ENCODE measurements around the gene MAGEA11.
"Not testable (repeated sequence)": the region's sequence is repeated elsewhere in the genome, so short reads cannot be mapped to it uniquely, and the experiment has no call there.

The MAGEA11 gene

DNA sequence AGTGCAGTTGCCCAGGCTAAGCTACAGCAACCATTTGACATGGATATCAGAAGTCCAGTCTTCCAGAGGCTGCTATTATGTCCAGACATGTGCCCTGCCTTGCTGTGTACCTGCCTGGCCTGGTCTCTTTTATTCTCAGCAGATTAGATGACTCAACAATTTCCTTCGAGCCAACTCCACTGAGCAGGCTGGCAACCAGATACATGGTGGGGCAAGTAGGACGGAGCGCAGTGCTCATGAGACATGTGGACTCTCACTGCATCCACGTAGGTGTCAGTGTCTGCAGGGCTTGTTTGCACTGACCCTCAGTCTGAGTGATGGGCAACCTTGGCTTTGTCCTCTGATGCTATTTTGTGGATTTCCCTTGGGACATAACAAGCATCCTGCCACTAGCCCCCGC lies 7.2 kb upstream of the MAGEA11 start:
- Histone ChIP-seq H3K9me3 (ENCODE audit: control insufficient read depth, insufficient read depth, low read length) (no peaks in the 10 kb centered on the region; the same call in 1 of the 2 replicates), H3K4me1 (ENCODE audit: insufficient read depth, low read length) (no peaks in the 10 kb centered on the region), H3K36me3 (ENCODE audit: insufficient read depth, low read length) (no peaks in the 10 kb centered on the region), H3K9ac (ENCODE audit: low read depth, low read length) (no peak overlapping the region)

GRCh38 chrX:149707147-149707901 lies 4.5 kb upstream of the MAGEA11 start:
- Histone ChIP-seq H3K9me3 (ENCODE audit: control insufficient read depth, insufficient read depth, low read length) (no peaks in the 10 kb centered on the region), H3K36me3 (ENCODE audit: insufficient read depth, low read length) (no peaks in the 10 kb centered on the region), H3K4me1 (ENCODE audit: insufficient read depth, low read length) (no peaks in the 10 kb centered on the region), H3K9ac (ENCODE audit: low read depth, low read length) (no peak overlapping the region)

- H3K4me1 ChIP-seq (ENCODE audit: insufficient read depth, low read length), result peaks cover 2% of the 10 kb centered on the region; the same call in 1 of the 2 replicates
- no peaks in the 10 kb centered on the region for H3K9me3 ChIP-seq (ENCODE audit: control insufficient read depth, insufficient read depth, low read length)
- no peaks in the 10 kb centered on the region for H3K36me3 ChIP-seq (ENCODE audit: insufficient read depth, low read length)
- no peak overlapping the region for H3K9ac ChIP-seq (ENCODE audit: low read depth, low read length)
Observed at GRCh38 chrX:149712831-149713230, 971 bp downstream of the MAGEA11 start.

DNA sequence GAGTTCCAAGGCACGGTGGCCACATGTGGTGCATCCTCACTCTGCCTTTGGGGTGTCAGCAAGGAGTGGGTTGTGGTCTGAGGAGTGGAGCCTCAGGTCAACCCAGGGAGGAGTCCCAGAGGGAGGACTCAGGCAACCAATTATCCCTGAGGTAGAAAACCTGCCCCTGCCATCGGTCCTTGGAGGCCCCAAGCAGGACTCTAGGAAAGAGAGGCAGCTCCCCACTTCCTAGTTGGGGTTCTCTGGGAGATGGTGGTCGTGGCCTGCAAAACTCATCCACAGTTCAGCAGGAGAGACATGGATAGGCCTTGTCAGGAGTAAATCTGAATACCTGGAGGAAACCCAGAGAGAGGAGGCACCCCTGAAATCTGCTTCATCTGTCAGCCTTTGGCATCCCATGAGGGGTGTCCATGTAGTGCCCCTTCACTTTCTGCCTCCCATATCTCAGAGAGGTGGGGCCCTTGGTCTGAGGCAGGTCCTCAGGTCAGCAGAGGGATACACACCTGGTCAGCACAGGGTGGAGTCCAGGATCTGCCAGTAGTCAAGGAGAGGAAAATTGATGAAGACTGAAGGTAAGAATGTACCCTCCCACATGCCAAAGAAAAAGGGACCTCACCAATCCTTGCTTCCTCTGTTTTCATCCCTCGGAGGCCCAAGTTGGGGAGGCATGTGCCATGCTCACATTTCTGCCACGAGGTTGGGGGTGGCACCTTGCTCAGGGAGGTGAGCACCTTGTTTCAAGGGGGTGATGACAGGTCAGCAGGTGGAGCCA lies 1.6 kb downstream of the MAGEA11 start:
- H3K9me3 ChIP-seq (ENCODE audit: control insufficient read depth, insufficient read depth, low read length), result no peaks in the 10 kb centered on the region
- H3K36me3 ChIP-seq (ENCODE audit: insufficient read depth, low read length), result no peaks in the 10 kb centered on the region
- peaks cover 3% of the 10 kb centered on the region; the same call in 1 of the 2 replicates for H3K4me1 ChIP-seq (ENCODE audit: insufficient read depth, low read length)
- no peak overlapping the region for H3K9ac ChIP-seq (ENCODE audit: low read depth, low read length)

- Histone ChIP-seq H3K4me1 (ENCODE audit: insufficient read depth, low read length) (peaks cover 3% of the 10 kb centered on the region; the same call in 1 of the 2 replicates), H3K9me3 (ENCODE audit: control insufficient read depth, insufficient read depth, low read length) (no peaks in the 10 kb centered on the region), H3K9ac (ENCODE audit: low read depth, low read length) (no peak overlapping the region), H3K36me3 (ENCODE audit: insufficient read depth, low read length) (no peaks in the 10 kb centered on the region)
Observed at GRCh38 chrX:149715468-149715867, 3.6 kb downstream of the MAGEA11 start.

GRCh38 chrX:149716632-149717031 lies 4.8 kb downstream of the MAGEA11 start:
- Histone ChIP-seq H3K9ac (ENCODE audit: low read depth, low read length) (no peak overlapping the region), H3K36me3 (ENCODE audit: insufficient read depth, low read length) (no peaks in the 10 kb centered on the region), H3K9me3 (ENCODE audit: control insufficient read depth, insufficient read depth, low read length) (no peaks in the 10 kb centered on the region), H3K4me1 (ENCODE audit: insufficient read depth, low read length) (peaks cover 3% of the 10 kb centered on the region; the same call in 1 of the 2 replicates)

DNA sequence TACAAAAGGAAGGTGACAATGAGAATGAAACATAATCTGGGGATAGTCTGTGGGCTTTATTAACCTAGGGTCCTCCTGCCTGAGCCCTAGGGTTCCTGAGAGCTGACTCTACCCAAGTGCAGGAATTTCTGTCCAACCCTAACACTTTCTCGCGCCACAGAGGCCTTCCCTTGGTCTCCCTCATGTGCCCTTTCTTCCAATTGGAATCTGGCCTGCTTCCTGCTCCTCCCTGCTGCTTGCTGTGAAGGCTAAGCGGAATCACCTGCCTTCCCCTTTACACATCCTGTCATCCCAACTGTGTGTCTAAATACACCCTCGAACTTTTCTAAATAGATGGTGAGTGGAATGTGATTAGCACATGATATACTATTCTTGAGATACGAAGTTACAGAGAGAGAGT lies 5.9 kb downstream of the MAGEA11 start:
- Histone ChIP-seq H3K9ac (ENCODE audit: low read depth, low read length) (no peak overlapping the region), H3K36me3 (ENCODE audit: insufficient read depth, low read length) (no peaks in the 10 kb centered on the region), H3K4me1 (ENCODE audit: insufficient read depth, low read length) (peaks cover 3% of the 10 kb centered on the region; the same call in 1 of the 2 replicates), H3K9me3 (ENCODE audit: control insufficient read depth, insufficient read depth, low read length) (no peaks in the 10 kb centered on the region)

GRCh38 chrX:149718757-149719156 lies 6.9 kb downstream of the MAGEA11 start:
- Histone ChIP-seq H3K9me3 (ENCODE audit: control insufficient read depth, insufficient read depth, low read length) (no peaks in the 10 kb centered on the region), H3K36me3 (ENCODE audit: insufficient read depth, low read length) (no peaks in the 10 kb centered on the region), H3K4me1 (ENCODE audit: insufficient read depth, low read length) (peaks cover 3% of the 10 kb centered on the region; the same call in 1 of the 2 replicates), H3K9ac (ENCODE audit: low read depth, low read length) (no peak overlapping the region)

DNA sequence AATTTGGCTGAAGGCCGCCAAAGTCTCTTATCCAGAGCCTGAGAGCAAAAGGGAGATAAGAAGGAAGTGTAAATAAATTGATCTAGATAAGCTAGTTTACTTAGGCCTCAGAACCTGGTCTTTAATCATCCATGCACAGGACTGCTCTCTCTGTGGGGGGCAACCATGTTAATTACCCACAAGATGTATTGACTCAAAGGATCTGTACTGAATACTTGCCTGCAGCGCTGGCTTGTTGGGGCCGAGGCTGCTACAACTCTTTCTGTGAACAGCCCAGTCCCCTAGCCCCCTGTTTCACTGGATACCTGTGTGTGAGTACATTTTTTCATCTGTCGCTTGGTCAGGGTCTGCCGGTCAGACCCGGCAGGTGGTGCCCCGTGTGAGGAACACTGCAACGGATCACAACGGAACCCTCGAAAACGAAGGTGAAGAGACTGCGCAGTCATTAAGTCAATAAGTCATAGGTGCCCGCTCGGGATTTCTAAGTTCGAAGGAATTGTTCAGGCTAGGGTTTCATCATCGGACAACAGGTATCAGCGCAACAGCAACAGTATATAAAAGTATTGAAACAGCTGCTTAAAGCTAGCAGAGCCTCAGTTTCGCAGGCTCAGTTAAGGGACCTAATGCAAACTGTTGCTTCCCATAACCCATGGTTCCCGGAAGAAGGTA lies 8.3 kb downstream of the MAGEA11 start:
- Histone ChIP-seq H3K9me3 (ENCODE audit: control insufficient read depth, insufficient read depth, low read length) (no peaks in the 10 kb centered on the region), H3K9ac (ENCODE audit: low read depth, low read length) (no peak overlapping the region), H3K36me3 (ENCODE audit: insufficient read depth, low read length) (no peaks in the 10 kb centered on the region), H3K4me1 (ENCODE audit: insufficient read depth, low read length) (peaks cover 3% of the 10 kb centered on the region; the same call in 1 of the 2 replicates)

- not testable (repeated sequence) for H3K4me1 ChIP-seq (ENCODE audit: insufficient read depth, low read length); H3K36me3 ChIP-seq (ENCODE audit: insufficient read depth, low read length); H3K9ac ChIP-seq (ENCODE audit: low read depth, low read length); H3K9me3 ChIP-seq (ENCODE audit: control insufficient read depth, insufficient read depth, low read length)
Observed at GRCh38 chrX:149721241-149721640, 9.4 kb downstream of the MAGEA11 start.

- no peaks in the 10 kb centered on the region for H3K9me3 ChIP-seq (ENCODE audit: control insufficient read depth, insufficient read depth, low read length)
- H3K4me1 ChIP-seq (ENCODE audit: insufficient read depth, low read length), result peaks cover 3% of the 10 kb centered on the region; the same call in 1 of the 2 replicates
- H3K36me3 ChIP-seq (ENCODE audit: insufficient read depth, low read length), result no peaks in the 10 kb centered on the region
- no peak overlapping the region for H3K9ac ChIP-seq (ENCODE audit: low read depth, low read length)
Observed at GRCh38 chrX:149721778-149722177, 9.9 kb downstream of the MAGEA11 start.

DNA sequence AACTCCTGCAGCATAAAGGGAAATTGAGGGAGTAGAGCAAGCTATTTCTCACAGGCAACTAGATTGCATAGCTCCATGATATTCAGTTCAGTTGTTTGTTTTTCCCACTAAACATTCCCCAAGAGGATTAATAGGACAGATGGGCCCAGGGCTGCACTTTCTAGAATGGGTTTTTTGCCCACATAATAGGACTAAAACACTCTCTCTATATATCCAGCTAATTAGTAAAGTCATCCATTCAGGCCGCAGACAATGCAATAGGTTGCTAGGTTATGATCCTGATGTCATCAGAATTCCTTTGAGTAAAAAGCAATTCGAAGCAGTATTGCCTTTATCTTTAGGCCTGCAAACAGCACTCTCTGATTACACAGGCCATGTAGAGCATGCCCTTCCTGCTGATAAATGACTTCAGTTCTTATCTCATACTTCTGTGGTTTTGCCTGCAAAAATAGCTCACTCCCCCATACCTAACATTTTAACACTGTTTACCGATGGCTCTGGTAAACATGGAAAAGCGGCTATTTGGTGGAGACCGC lies 11.8 kb downstream of the MAGEA11 start:
- not testable (repeated sequence) for H3K36me3 ChIP-seq (ENCODE audit: insufficient read depth, low read length); H3K9ac ChIP-seq (ENCODE audit: low read depth, low read length); H3K9me3 ChIP-seq (ENCODE audit: control insufficient read depth, insufficient read depth, low read length); H3K4me1 ChIP-seq (ENCODE audit: insufficient read depth, low read length)

DNA sequence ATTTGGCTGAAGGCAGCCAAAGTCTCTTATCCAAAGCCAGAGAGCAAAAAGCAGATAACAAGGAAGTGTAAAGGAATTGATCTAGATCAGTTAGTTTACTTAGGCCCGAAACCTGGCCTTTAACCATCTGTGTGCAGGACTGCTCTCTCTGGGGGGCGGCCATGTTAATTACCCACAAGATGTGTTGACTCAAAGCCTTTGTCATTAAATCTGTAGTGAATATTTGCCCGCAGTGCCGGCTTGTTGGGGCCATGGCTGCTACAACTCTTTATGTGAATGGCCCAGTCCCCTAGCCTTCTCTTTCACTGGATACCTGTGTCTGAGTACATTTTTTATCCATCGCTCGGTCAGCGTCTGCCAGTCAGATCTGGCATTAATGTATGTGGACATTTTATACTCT lies 15.4 kb downstream of the MAGEA11 start:
- H3K4me1 ChIP-seq (ENCODE audit: insufficient read depth, low read length); H3K9ac ChIP-seq (ENCODE audit: low read depth, low read length); H3K36me3 ChIP-seq (ENCODE audit: insufficient read depth, low read length); H3K9me3 ChIP-seq (ENCODE audit: control insufficient read depth, insufficient read depth, low read length): not testable (repeated sequence)

DNA sequence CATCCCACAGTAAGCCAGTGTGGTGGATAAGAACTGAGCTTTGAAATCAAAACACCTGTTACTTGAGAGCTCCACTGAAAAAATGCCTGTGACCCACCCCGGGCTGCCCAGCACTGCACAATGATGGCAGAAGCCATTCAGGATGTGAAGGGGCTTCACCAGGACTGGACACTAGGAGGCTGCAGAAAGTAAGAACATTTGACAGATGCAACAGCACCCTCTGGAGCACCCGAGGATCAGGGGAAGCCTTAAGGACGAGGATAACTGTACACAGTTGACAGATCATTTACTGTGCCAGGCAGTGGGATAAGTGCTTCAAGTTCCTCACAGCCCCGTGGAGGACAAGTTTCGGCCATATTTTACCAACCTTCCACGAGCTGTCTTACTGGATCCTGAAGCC lies 30.4 kb downstream of the MAGEA11 start:
- H3K9me3 ChIP-seq (ENCODE audit: control insufficient read depth, insufficient read depth, low read length); H3K36me3 ChIP-seq (ENCODE audit: insufficient read depth, low read length); H3K4me1 ChIP-seq (ENCODE audit: insufficient read depth, low read length); H3K9ac ChIP-seq (ENCODE audit: low read depth, low read length): not testable (repeated sequence)

Data from ES-I3 (cell line).